GM21786 (cell line): ENCODE data around the gene PTPN14.
"Not testable (repeated sequence)": the region's sequence is repeated elsewhere in the genome, so short reads cannot be mapped to it uniquely, and the experiment has no call there.

Experiments
- ATAC-seq: cut with Tn5 transposase; IDR thresholded peaks from one replicate; pipeline ENCODE4 v1.9.1; 2021; ENCODE audit not compliant: unreplicated experiment

The PTPN14 gene

DNA sequence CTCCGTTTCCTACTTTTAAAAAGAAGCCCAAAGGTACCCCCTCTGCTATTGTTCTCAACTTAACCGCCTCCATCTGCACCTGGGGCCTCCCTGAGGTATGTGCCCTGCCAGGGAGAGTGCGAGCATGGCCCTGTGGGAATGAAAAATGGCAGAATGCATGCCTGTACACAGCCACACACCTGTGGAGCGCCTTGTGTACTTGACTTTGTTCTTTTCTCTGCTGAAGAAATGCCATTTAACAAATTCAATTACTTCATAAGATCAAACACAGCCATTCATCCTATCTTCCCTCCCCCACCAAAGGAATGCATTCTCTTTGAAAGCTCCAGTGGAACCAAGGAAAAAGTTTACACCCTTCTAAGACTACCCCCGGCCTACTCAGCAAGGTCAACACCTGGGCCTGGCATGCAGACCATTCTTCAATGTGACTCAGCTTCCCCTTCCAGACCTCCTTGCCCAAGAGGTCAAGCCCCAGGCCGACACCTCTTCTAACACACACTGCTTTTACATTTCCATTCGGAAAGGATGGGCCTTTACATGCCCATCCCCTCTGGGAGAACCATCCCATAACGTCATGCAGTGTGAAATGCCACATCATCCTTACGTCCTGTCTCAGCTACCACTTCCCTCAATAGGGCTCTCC is 146.7 kb downstream of the PTPN14 start:
- ATAC-seq, result peak; percentile 22

- ATAC-seq, result peak; percentile 70
Observed at GRCh38 chr1:214404154-214404553, 147.2 kb downstream of the PTPN14 start.

DNA sequence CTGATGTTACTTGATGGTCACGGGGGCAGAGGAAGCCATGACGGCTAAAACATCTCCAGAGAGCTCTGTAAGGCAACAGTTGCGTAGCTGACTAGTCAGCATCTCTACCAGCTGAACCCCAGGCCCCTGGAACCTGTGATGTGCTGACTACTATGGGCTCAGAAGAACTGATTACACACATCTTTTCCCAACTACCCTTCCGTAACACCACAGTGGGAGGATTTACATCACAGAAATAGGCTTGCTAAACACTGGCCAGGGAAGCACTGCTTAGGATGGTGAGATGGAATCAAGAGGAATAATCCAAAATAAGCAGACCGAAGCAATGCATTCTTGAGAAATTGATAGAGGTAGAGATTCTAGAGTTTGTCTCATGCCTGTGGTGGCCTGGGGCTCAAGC is 148.0 kb downstream of the PTPN14 start:
- no peak for ATAC-seq

DNA sequence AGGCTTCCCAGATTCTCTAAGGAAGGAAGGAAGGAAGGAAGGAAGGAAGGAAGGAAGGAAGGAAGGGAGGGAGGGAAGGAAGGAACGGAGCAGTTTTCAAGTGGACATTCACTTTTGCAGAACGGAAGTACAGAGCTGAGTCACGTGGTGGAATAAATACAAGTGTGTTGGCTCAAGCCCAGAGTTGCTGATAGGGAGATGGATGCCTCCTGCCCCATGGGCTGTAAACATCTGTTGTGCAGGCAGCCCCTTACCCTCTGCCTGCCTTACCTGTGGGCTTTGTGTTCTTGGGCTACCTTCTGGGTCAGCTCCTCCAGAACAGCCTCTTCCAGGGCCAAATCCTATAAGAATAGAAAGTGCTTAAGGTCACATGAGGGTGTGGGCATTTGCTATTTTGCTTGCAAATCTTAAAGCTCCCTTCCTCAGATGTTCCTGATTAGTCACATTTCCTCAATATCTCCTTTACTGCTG is 148.8 kb downstream of the PTPN14 start:
- no peak for ATAC-seq

GRCh38 chr1:214401666-214402065 is 149.7 kb downstream of the PTPN14 start:
- no peak for ATAC-seq

- no peak for ATAC-seq
Observed at GRCh38 chr1:214400131-214400530, 151.3 kb downstream of the PTPN14 start.

GRCh38 chr1:214398490-214398889 is 152.9 kb downstream of the PTPN14 start:
- no peak for ATAC-seq

DNA sequence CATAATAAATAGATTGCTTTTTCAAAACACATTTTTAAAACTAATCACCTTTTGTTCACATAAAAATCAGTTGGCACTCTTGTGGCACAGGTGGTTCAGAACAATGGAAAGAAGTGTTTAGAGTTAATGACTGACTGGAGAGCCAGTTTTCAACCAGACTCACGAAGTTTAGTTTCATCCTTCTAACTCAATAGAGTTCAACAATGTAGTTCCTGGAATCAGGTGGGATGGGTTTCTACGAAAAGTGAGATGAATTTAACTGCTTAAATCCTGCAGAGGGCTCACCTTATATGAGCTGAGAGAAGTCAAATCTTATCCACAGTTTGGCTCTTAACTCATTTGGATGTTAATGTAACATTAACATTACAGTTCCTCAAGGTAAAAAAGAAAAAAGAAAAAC is 153.9 kb downstream of the PTPN14 start:
- peak; percentile 56 for ATAC-seq

GRCh38 chr1:214396330-214396729 is 155.1 kb downstream of the PTPN14 start:
- ATAC-seq, result no peak

DNA sequence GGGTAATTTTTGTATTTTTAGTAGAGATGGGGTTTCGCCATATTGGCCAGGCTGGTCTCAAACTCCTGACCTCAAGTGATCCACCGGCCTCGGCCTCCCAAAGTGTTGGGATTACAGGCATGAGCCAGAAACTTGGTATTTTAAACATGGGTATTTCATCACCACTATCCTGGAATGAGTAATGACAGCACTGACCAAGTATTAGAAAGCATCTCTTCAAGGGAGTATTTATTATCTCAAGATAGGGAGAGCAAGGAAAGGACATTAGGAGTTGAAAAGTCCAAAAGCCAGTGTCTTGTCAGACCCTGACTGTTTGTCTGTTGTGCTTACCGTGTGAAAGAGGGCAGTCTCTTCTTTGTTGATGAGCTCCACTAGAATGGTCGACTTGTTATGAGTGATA is 156.8 kb downstream of the PTPN14 start:
- ATAC-seq, result not testable (repeated sequence)

- no peak for ATAC-seq
Observed at GRCh38 chr1:214393086-214393485, 158.3 kb downstream of the PTPN14 start.

DNA sequence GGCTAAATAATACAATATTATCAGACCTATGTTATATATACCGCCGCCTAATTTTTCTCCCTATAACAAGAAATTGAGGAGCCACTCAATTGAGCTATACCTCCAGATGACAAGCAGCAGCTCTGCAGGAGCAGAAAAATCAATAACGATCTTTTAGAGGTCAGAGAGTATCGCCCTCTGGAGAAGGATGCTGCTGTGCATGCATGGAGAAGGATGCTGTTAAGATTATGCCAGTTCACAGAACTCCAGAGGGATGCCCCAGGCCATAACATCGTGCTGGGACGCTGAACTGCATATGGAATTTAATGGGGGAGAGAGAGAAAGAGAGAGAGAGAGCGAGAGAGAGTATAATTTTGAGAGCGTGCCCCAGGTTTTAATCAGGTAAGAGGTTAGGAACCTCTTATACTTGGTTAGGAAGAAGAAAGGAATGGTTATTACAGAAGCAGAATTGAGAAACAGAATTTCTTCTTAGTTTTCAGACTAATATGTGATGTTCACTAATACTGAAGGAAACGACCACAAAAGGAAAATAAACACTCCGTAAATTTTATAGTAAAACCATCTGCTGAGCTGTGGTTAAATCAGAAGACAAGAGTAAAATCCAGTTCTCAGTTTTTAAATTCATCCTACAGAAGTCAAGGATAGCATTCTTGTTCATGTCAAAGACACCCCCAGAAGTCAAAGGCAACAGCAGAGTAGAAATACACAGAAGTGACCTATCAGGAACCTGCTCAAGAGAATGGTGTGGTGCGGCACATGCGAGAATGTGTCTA is 159.3 kb downstream of the PTPN14 start:
- no peak for ATAC-seq

DNA sequence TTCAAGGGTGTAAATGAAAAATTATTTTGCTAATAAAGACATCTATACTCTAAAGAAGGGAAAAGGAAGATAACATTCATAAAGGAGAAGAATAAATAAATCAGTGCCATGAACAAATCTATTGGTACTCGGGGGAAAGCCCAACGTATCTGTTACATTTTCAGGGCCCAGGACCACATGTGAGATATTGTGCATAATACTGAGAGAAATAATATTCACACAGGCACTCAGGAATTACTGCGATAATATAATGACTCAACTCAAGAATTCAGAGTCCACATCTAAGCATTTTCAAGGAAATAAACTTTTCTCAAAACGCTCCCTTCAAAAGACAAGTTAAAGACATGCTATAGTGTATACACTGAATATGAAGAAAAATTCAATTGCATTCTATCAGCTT is 161.7 kb downstream of the PTPN14 start:
- ATAC-seq, result no peak

GRCh38 chr1:214386747-214387146 is 164.7 kb downstream of the PTPN14 start:
- no peak for ATAC-seq

DNA sequence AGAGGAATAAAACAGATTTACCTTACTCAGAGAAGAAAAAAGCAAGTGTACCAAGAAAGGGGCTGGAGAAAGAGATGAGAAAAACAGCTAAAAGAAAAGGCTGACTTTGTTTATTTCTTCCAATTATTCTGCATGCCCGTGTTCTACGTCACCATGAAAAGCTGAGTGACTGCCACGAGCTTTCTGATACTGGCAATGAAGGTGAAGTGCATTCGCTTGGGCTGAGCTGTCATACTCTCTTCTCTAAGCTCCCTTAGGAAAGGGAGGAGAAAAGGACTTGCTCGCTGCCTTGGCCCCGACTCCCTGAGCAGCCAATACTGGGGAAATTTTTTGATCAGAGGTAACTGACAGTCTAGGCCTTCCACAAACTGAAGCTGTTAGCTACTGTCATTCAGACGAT is 165.1 kb downstream of the PTPN14 start:
- ATAC-seq, result no peak

- ATAC-seq, result no peak
Observed at GRCh38 chr1:214385428-214385827, 166.0 kb downstream of the PTPN14 start.

DNA sequence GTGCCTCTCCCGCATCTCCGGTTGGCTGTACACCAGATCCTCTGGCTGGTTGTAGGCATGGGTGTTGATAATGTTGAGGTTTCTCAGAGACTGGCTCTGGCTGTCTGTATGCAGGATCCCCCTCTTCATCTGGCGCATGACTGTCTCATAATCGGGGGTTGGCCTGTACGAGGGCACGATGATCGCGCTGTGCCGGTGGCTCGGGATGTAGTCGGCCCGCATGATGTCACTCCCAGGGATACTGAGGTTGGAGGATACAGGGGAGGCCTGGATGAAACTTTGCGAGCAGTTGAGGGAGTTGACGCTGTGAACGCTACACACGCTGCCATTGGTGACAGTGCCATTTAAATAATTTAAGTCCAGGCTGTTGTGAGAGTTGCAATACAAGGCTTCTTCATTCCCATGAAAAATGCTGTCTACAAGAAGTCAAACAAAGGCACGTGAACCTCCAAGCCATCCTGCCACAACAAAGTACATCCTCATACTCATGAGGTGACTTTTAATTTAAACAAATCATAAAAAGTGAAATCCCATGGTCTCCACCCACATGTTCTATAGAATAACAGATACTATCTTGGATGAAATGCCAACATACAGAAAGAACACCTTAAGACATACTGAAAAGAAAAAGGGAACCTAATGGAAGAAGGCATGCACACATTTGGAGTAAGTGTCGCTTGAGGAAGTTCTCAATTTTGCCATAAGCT is 166.9 kb downstream of the PTPN14 start:
- no peak for ATAC-seq

DNA sequence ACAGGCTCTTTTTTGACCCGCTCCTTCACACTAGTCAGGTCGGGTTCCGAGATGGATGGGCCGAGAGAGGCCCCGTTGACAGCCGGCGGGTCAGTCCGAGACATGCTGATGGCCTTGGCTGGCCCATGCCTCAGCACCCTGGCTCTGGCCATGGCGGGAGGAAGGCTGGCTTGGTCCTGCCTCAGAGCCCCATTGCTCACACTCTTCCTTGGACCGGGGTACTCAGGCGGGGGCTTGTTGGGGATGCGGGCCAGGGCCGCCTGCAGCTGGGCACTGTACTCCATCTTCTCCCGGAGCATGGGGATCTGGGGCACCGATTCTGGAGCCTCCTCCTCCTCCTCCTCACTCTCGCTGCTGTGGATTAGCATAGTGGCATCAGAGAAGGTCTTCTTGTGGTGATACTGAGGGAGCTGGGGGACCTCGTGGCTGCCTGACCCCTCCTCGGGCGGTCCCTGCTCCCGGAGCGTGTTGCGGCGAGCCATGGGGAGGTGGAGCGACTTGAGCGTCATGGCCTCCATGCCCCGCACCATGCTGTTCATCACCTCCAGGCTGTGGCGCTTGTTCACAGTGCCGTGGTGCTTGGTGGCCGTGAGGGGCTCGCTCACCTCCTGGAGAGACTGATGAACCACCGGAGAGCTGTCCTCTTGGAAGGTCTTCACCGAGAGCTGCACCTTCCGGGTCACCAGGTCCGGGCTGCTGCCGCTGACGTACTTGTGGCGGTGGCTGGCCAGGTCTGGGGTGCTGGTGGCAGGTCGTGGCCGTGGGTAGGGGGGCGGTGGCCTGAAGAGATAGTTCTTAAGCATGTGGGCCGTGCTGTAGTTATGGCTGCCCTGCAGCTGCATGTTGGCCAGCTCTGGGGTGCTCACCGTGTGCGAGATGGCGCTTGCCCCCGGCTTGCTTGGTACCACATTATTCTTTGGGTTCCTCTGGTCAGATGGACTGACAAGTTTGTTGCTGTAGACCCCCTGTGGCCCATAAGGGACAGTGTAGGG is 167.7 kb downstream of the PTPN14 start:
- ATAC-seq, result no peak

DNA sequence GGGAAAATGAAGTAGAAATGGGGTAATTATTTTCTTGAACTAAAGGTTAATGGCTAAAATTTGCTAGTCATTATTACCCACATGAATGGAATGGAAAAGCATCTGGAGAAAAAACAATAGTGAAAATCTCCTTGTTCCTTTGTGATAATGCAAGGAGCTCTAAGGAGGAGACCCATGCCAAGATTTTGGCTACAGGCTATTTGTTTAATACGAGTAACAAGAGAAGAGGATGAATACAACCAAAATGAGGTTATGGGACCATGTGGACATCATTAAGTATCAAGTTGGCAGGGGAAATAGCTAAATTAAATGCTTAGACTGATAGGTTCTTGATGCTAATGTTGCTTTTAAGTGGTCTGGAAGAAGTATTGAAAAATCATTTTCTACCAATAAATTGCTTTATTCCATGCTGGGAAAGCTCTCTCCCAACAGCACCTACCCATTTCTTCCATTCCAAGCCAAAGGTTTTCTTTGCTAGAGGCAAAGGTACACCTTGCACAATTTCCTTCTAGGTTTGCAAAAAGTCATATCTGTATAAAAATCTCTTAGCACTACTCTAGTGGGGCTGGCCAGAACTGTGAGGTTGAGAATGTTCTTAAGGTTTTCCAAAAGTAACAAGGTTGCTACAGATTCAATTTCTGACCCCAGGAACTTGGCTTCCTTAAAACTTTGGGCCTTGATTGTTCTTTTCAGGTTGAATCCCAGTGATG is 170.3 kb downstream of the PTPN14 start:
- ATAC-seq, result no peak

DNA sequence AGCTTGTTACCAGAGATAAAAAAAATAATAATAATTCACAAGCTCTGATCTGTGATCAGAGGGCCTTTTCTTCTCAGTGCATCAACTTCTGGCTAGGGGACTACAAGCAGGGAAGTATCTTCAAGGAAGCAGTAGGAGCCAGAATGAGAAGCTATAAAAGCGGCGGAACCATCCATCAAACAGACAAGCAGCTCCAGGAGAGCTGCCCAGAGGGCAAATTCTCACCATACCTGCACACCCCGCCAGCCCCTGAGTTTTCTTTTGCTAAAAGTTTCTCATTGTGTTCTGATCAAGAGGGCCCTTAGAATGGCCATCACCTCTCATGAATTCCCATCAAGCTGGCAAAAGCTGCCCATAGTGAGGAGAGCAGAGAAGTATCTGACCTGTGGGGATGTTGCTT is 171.0 kb downstream of the PTPN14 start:
- ATAC-seq, result no peak
